Measurements from ENCODE around the gene ARX. TPM values are rescaled to one million over a fixed set of nuclear protein-coding genes. Genes with fewer than 3 reads are reported as not detected.

Gene ARX
- polyA plus RNA-seq, 1 donor from 2014 or later = 42.8 TPM

- Histone ChIP-seq H3K27me3 (ENCODE audit: insufficient read depth, low read depth, low read length) (peaks cover 23% of the 10 kb centered on the region), H4K20me1 (ENCODE audit: insufficient read depth) (no peaks in the 10 kb centered on the region), H3K36me3 (ENCODE audit: insufficient read depth, low read length) (no peaks in the 10 kb centered on the region), H3K4me3 (ENCODE audit: low read length) (no peak overlapping the region), H3K4me2 (ENCODE audit: low read length) (no peak overlapping the region), H3F3A (ENCODE audit: insufficient read depth, low read length, poor library complexity, severe bottlenecking) (no peaks in the 10 kb centered on the region), H3K9me3 (ENCODE audit: low read length) (no peaks in the 10 kb centered on the region), H3K79me2 (replicated peaks; ENCODE audit: insufficient read depth, low read length) (no peaks in the 10 kb centered on the region), H3K9ac (ENCODE audit: low read length) (no peak overlapping the region), H3K9me2 (ENCODE audit: insufficient read depth, low read length) (no peaks in the 10 kb centered on the region), H2AFZ (ENCODE audit: low read depth, low read length) (no peak overlapping the region), H3K27ac (ENCODE audit: low read length) (no peak overlapping the region)
- TF ChIP-seq RAD21 (conservative IDR thresholded peaks at IDR 0.05) (no peak), TAF1 (IDR thresholded peaks at IDR 0.05; ENCODE audit: low read depth) (no peak), SMC3 (conservative IDR thresholded peaks at IDR 0.05; ENCODE audit: poor library complexity) (no peak), CTCF (IDR thresholded peaks at IDR 0.05; ENCODE audit: poor library complexity, severe bottlenecking) (no peak), EP300 (conservative IDR thresholded peaks at IDR 0.05; ENCODE audit: poor library complexity, severe bottlenecking) (no peak), MXI1 (conservative IDR thresholded peaks at IDR 0.05; ENCODE audit: poor library complexity, severe bottlenecking) (no peak), EZH2 (IDR thresholded peaks at IDR 0.05; ENCODE audit: borderline replicate concordance, insufficient read depth, low read length, poor library complexity, severe bottlenecking) (no peak), POLR2AphosphoS5 (IDR thresholded peaks at IDR 0.05) (no peak)
- TF ChIP-seq, protein P1, sequence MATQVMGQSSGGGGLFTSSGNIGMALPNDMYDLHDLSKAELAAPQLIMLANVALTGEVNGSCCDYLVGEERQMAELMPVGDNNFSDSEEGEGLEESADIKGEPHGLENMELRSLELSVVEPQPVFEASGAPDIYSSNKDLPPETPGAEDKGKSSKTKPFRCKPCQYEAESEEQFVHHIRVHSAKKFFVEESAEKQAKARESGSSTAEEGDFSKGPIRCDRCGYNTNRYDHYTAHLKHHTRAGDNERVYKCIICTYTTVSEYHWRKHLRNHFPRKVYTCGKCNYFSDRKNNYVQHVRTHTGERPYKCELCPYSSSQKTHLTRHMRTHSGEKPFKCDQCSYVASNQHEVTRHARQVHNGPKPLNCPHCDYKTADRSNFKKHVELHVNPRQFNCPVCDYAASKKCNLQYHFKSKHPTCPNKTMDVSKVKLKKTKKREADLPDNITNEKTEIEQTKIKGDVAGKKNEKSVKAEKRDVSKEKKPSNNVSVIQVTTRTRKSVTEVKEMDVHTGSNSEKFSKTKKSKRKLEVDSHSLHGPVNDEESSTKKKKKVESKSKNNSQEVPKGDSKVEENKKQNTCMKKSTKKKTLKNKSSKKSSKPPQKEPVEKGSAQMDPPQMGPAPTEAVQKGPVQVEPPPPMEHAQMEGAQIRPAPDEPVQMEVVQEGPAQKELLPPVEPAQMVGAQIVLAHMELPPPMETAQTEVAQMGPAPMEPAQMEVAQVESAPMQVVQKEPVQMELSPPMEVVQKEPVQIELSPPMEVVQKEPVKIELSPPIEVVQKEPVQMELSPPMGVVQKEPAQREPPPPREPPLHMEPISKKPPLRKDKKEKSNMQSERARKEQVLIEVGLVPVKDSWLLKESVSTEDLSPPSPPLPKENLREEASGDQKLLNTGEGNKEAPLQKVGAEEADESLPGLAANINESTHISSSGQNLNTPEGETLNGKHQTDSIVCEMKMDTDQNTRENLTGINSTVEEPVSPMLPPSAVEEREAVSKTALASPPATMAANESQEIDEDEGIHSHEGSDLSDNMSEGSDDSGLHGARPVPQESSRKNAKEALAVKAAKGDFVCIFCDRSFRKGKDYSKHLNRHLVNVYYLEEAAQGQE (IDR thresholded peaks at IDR 0.05; ENCODE audit: borderline replicate concordance) = no peak
Measured at GRCh38 chrX:25026576-25026975, 10.8 kb upstream of the ARX start.

GRCh38 chrX:25025615-25026014, 9.8 kb upstream of the ARX start:
- TF ChIP-seq SMC3 (conservative IDR thresholded peaks at IDR 0.05; ENCODE audit: poor library complexity) (no peak), MXI1 (conservative IDR thresholded peaks at IDR 0.05; ENCODE audit: poor library complexity, severe bottlenecking) (no peak), EP300 (conservative IDR thresholded peaks at IDR 0.05; ENCODE audit: poor library complexity, severe bottlenecking) (no peak), TAF1 (IDR thresholded peaks at IDR 0.05; ENCODE audit: low read depth) (no peak), POLR2AphosphoS5 (IDR thresholded peaks at IDR 0.05) (no peak), CTCF (IDR thresholded peaks at IDR 0.05; ENCODE audit: poor library complexity, severe bottlenecking) (no peak), EZH2 (IDR thresholded peaks at IDR 0.05; ENCODE audit: borderline replicate concordance, insufficient read depth, low read length, poor library complexity, severe bottlenecking) (no peak), RAD21 (conservative IDR thresholded peaks at IDR 0.05) (no peak)
- TF ChIP-seq, protein P1 (IDR thresholded peaks at IDR 0.05; ENCODE audit: borderline replicate concordance) = no peak
- Histone ChIP-seq H3F3A (ENCODE audit: insufficient read depth, low read length, poor library complexity, severe bottlenecking) (no peaks in the 10 kb centered on the region), H3K27me3 (ENCODE audit: insufficient read depth, low read depth, low read length) (peaks cover 32% of the 10 kb centered on the region), H3K79me2 (replicated peaks; ENCODE audit: insufficient read depth, low read length) (no peaks in the 10 kb centered on the region), H3K9ac (ENCODE audit: low read length) (no peak overlapping the region), H3K4me2 (ENCODE audit: low read length) (no peak overlapping the region), H4K20me1 (ENCODE audit: insufficient read depth) (no peaks in the 10 kb centered on the region), H2AFZ (ENCODE audit: low read depth, low read length) (no peak overlapping the region), H3K9me2 (ENCODE audit: insufficient read depth, low read length) (no peaks in the 10 kb centered on the region), H3K4me3 (ENCODE audit: low read length) (no peak overlapping the region), H3K36me3 (ENCODE audit: insufficient read depth, low read length) (no peaks in the 10 kb centered on the region), H3K9me3 (ENCODE audit: low read length) (no peaks in the 10 kb centered on the region), H3K27ac (ENCODE audit: low read length) (no peak overlapping the region)

Data from neural cell (in vitro differentiated cells).